ENCODE measurements around the gene KLK12. TPM values are rescaled to one million over a fixed set of nuclear protein-coding genes. Genes with fewer than 3 reads are reported as not detected.

The KLK12 gene
- total RNA-seq, 2 experiments from 2014 or later = not detected

- DNase-seq (no peak), ATAC-seq (ENCODE audit: poor library complexity) (no peak)
- no peak overlapping the region for H3K4me3 Mint-ChIP-seq
- peaks cover 0 to 6% of the 10 kb centered on the region in 2 experiments for H3K9me3 ChIP-seq (ENCODE audit: control insufficient read depth in 1 of 2, insufficient read depth in 1 of 2, low read length in 2 of 2)
- no peak overlapping the region for H3K27ac Mint-ChIP-seq
- no peaks in the 10 kb centered on the region for H3K36me3 Mint-ChIP-seq (ENCODE audit: low read depth)
- ChIA-PET CTCF (no interaction called here), POLR2A (no interaction called here)
- intact Hi-C loops (cut with DNase I, micrococcal nuclease) = no loop called here
- H3K27me3 Mint-ChIP-seq = peaks cover 21% of the 10 kb centered on the region
- no peaks in the 10 kb centered on the region for H3K4me1 ChIP-seq (ENCODE audit: insufficient read depth, low read length)
- no peak overlapping the region for H3K27ac ChIP-seq (ENCODE audit: low read depth in 1 of 2, low read length in 2 of 2)
- H3K36me3 ChIP-seq (ENCODE audit: insufficient read depth, low read length) = no peaks in the 10 kb centered on the region
- peaks cover 3 to 6% of the 10 kb centered on the region in 2 experiments for H3K27me3 ChIP-seq (ENCODE audit: control insufficient read depth in 1 of 2, insufficient read depth in 2 of 2, low read length in 2 of 2)
- TF ChIP-seq, protein P1, sequence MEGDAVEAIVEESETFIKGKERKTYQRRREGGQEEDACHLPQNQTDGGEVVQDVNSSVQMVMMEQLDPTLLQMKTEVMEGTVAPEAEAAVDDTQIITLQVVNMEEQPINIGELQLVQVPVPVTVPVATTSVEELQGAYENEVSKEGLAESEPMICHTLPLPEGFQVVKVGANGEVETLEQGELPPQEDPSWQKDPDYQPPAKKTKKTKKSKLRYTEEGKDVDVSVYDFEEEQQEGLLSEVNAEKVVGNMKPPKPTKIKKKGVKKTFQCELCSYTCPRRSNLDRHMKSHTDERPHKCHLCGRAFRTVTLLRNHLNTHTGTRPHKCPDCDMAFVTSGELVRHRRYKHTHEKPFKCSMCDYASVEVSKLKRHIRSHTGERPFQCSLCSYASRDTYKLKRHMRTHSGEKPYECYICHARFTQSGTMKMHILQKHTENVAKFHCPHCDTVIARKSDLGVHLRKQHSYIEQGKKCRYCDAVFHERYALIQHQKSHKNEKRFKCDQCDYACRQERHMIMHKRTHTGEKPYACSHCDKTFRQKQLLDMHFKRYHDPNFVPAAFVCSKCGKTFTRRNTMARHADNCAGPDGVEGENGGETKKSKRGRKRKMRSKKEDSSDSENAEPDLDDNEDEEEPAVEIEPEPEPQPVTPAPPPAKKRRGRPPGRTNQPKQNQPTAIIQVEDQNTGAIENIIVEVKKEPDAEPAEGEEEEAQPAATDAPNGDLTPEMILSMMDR (IDR thresholded peaks at IDR 0.05) = no peak
- H3K9me3 Mint-ChIP-seq = peaks cover 3% of the 10 kb centered on the region
- H3K4me3 ChIP-seq (ENCODE audit: low read length) = no peak overlapping the region
- no peaks in the 10 kb centered on the region for H3K4me1 Mint-ChIP-seq (ENCODE audit: low read depth)
These were observed 12.2 kb upstream of the KLK12 start for GRCh38 chr19:51047031-51047335.

- Histone ChIP-seq H3K9me3 (ENCODE audit: control insufficient read depth in 1 of 2, insufficient read depth in 1 of 2, low read length in 2 of 2) (peaks cover 0 to 4% of the 10 kb centered on the region in 2 experiments), H3K27me3 (ENCODE audit: control insufficient read depth in 1 of 2, insufficient read depth in 2 of 2, low read length in 2 of 2) (peaks cover 3 to 6% of the 10 kb centered on the region in 2 experiments), H3K36me3 (ENCODE audit: insufficient read depth, low read length) (no peaks in the 10 kb centered on the region), H3K4me1 (ENCODE audit: insufficient read depth, low read length) (no peaks in the 10 kb centered on the region), H3K27ac (ENCODE audit: low read depth in 1 of 2, low read length in 2 of 2) (no peak overlapping the region), H3K4me3 (ENCODE audit: low read length) (no peak overlapping the region)
- no peaks in the 10 kb centered on the region for H3K36me3 Mint-ChIP-seq (ENCODE audit: low read depth)
- ChIA-PET POLR2A (no interaction called here), CTCF (no interaction called here)
- TF ChIP-seq, protein P1 (IDR thresholded peaks at IDR 0.05) = no peak
- ATAC-seq (ENCODE audit: poor library complexity) (no peak), DNase-seq (no peak)
- no peak overlapping the region for H3K4me3 Mint-ChIP-seq
- H3K27ac Mint-ChIP-seq = no peak overlapping the region
- H3K27me3 Mint-ChIP-seq = peaks cover 10% of the 10 kb centered on the region
- H3K4me1 Mint-ChIP-seq (ENCODE audit: low read depth) = no peaks in the 10 kb centered on the region
- peaks cover 3% of the 10 kb centered on the region for H3K9me3 Mint-ChIP-seq
- intact Hi-C loops (cut with DNase I, micrococcal nuclease) = no loop called here
These were observed 9.5 kb upstream of the KLK12 start for GRCh38 chr19:51044327-51044726.

DNA sequence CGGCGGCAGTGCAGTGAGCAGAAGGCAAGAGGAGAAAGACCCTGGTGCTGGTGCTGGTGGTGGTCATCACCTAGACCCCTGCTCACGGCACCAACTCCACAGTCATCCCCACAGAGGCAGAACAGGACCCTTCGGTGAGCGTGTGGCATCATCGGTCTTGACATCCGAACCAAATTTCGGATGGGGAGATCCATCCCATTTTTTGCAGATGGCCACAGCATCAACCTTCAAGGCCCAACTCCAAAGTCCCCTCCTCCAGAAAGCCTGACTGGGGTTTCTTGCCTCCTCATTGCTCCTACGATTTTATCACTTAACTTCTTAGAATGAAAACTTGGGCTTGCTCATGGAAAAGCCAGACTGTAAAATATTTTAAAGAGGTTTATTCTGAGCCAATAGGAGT lies 8.7 kb upstream of the KLK12 start:
- no peaks in the 10 kb centered on the region for H3K36me3 Mint-ChIP-seq (ENCODE audit: low read depth)
- no peaks in the 10 kb centered on the region for H3K4me1 ChIP-seq (ENCODE audit: insufficient read depth, low read length)
- POLR2A ChIA-PET = no interaction called here
- H3K9me3 ChIP-seq (ENCODE audit: control insufficient read depth in 1 of 2, insufficient read depth in 1 of 2, low read length in 2 of 2) = peaks cover 0 to 4% of the 10 kb centered on the region in 2 experiments
- TF ChIP-seq, protein P1 (IDR thresholded peaks at IDR 0.05) = no peak
- ATAC-seq (ENCODE audit: poor library complexity) = no peak
- no peaks in the 10 kb centered on the region for H3K36me3 ChIP-seq (ENCODE audit: insufficient read depth, low read length)
- H3K9me3 Mint-ChIP-seq = no peaks in the 10 kb centered on the region
- intact Hi-C loops (cut with DNase I, micrococcal nuclease) = no loop called here
- H3K27me3 Mint-ChIP-seq = peaks cover 4% of the 10 kb centered on the region
- no peak overlapping the region for H3K27ac ChIP-seq (ENCODE audit: low read depth in 1 of 2, low read length in 2 of 2)
- H3K4me3 Mint-ChIP-seq = no peak overlapping the region
- H3K27ac Mint-ChIP-seq = no peak overlapping the region
- H3K4me3 ChIP-seq (ENCODE audit: low read length) = no peak overlapping the region
- no peaks in the 10 kb centered on the region for H3K4me1 Mint-ChIP-seq (ENCODE audit: low read depth)
- peaks cover 3 to 6% of the 10 kb centered on the region in 2 experiments for H3K27me3 ChIP-seq (ENCODE audit: control insufficient read depth in 1 of 2, insufficient read depth in 2 of 2, low read length in 2 of 2)
- no peak for DNase-seq
- CTCF ChIA-PET = no interaction called here
